Activated CD8-positive, alpha-beta T cell treated with anti-CD3 and anti-CD28 coated beads for 36 hours (primary cell): ENCODE results near the gene MRPL11. TPM values are rescaled to one million over a fixed set of nuclear protein-coding genes. Genes with fewer than 3 reads are reported as not detected.

ENCODE experiments used
- ATAC-seq: fragments of 200-7000 bp; cut with Tn5 transposase; one replicate; pipeline ENCODE4 v1.10.0; 2021; ENCODE audit warnings: mild to moderate bottlenecking, moderate library complexity
- CTCF ChIA-PET: fragments of 350-600 bp; sonication (Branson Sonifier 250); formaldehyde crosslinking; loops from one replicate; lab custom pipeline; 2021; ENCODE audit warnings: antibody characterized with exemption; lab: Charles Lee
- POLR2A ChIA-PET: fragments of 350-600 bp; sonication (Branson Sonifier 250); formaldehyde crosslinking; loops from one replicate; lab custom pipeline; 2021; ENCODE audit warnings: antibody characterized with exemption; lab: Charles Lee
- DNase-seq: peaks from one replicate; pipeline ENCODE4 v3.0.0-alpha.2; 2020
- H3K27ac Mint-ChIP-seq: one replicate; pipeline ENCODE4 v1.8.0; 2021; ENCODE audit warnings: mild to moderate bottlenecking, mixed read lengths
- H3K27me3 Mint-ChIP-seq: one replicate; pipeline ENCODE4 v1.8.0; 2021; ENCODE audit warnings: mixed read lengths
- H3K36me3 Mint-ChIP-seq: one replicate; pipeline ENCODE4 v1.8.0; 2021; ENCODE audit warnings: low read depth, mixed read lengths
- H3K4me1 Mint-ChIP-seq: one replicate; pipeline ENCODE4 v1.8.0; 2021; ENCODE audit warnings: low read depth, mixed read lengths
- H3K4me3 Mint-ChIP-seq: one replicate; pipeline ENCODE4 v1.8.0; 2021; ENCODE audit warnings: mild to moderate bottlenecking, moderate library complexity, mixed read lengths
- H3K9me3 Mint-ChIP-seq: one replicate; pipeline ENCODE4 v1.8.0; 2021; ENCODE audit warnings: mixed read lengths
- CTCF ChIP-seq: fragments of 200-600 bp; IDR thresholded peaks from one replicate; pipeline ENCODE4 v1.8.0; 2022; ENCODE audit warnings: antibody characterized with exemption, mild to moderate bottlenecking
- intact Hi-C: fragments of 100-400 bp; cut with micrococcal nuclease; formaldehyde crosslinking; loops from one replicate; pipeline ENCODE4 v1.10.0; 2022
- total RNA-seq, 2 experiments: library from RNA; stranded (reverse); gene quantifications; one replicate each; pipeline ENCODE4 v1.2.3, GENCODE V29; 2021

MRPL11 gene
- total RNA-seq, 2 experiments from 2014 or later = 135 to 142 TPM

DNA sequence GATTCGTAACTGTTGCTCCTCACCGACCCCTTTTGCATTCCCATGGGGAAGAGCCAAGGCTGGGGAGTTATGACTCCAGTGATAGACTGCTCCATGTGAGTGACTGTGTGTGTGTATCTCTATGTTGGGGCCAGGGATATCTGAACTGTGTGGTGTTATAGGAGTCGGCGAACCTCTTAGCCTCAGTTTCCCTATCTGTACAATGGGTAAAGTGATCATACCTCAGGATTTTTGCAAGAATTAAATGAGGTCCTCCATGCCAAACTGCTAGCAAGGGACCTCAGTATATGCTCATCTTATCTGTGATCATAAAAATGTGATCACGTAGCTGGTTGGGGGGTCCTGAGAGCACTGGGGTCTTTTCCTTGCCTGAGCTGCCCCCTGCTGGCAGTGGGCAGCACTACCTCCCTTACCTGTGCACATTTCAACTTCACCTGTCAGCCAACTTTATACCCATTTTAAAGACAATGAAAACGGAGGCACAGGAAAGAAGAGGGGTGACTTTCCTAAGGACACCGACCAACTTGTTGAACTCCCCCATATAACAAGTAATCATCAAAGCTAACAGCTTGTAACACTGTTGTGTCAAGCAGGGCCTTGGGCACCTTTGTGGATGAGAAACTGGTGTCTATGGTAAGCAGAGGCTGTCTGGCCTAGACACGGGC lies 40.2 kb upstream of the MRPL11 start:
- intact Hi-C loops = loop anchor here (5.0 kb wide), 1 partner anchor 72 kb away; no protein-coding TSS in a partner anchor
- Mint-ChIP-seq H3K27me3 (no peaks in the 10 kb centered on the region), H3K4me3 (peak overlapping the region; percentile 83), H3K36me3 (peaks cover 8% of the 10 kb centered on the region), H3K9me3 (no peaks in the 10 kb centered on the region), H3K27ac (peak overlapping the region; percentile 91), H3K4me1 (peaks cover 26% of the 10 kb centered on the region)
- ATAC-seq = no peak
- DNase-seq = peak; percentile 68
- CTCF ChIA-PET = interaction anchor here (0.7 to 3.2 kb wide), 23 partner anchors 8 to 166 kb away, joined by 3 to 36 read pairs (median 3); partner anchors contain the start of genes CTSF, MRPL11 and PELI3
- peak; percentile 95 for TF ChIP-seq CTCF
- POLR2A ChIA-PET = interaction anchor here (0.9 to 2.1 kb wide), 5 partner anchors 12 to 108 kb away, joined by 3 to 10 read pairs (median 4); partner anchors contain the start of genes PELI3 and SLC29A2

DNA sequence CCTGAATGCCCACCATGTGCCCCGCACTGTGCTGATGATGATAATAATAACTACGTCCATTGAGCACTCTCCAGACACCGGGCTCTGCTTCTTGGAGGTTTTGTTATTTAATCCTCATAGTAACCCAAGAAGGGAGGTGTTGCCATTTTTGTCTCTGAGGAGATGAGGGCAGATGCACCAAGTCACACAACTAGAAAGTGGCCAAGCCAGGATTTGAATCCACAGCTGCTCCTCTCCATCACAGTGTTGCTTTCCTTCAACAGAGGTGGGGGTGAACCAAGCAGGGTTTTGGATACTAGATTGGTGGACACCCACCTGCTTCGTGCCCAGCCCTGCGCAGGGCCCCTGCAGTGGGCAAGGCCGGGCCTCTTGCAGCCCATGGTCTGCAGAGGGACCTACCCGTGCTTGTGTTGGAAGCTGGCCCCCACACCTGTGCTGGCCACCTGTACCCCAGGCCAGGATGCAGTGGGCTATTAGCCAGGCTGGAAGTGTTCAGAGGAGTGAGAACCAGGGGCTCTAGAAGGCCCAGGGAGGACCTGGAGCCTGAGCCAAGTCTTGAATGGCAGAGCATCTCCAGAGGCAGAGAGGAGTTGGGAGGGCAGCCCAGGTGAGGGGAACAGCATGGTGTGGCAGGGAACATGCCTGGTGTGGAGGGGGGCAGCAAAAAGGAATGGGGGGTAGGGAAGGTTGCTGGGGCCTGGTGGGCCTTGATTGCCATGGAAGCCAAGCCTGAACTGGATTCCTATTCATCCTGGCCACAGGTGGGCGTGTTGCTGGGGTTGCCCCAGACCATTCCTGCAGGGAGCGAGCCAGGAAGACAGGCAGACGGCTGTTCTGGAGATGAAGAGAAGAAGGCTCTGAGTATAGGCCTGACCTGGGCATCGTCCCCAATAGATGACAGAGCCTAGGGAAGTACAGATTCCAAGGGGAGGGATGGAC lies 38.9 kb upstream of the MRPL11 start:
- Mint-ChIP-seq H3K9me3 (no peaks in the 10 kb centered on the region), H3K27ac (no peak overlapping the region), H3K36me3 (peaks cover 4% of the 10 kb centered on the region), H3K4me1 (peaks cover 24% of the 10 kb centered on the region), H3K27me3 (no peaks in the 10 kb centered on the region), H3K4me3 (no peak overlapping the region)
- TF ChIP-seq CTCF = no peak
- POLR2A ChIA-PET = interaction anchor here (1.6 kb wide), 1 partner anchor 10 kb away, joined by 6 read pairs; no protein-coding TSS in a partner anchor
- intact Hi-C loops = loop anchor here (5.0 kb wide), 1 partner anchor 70 kb away; no protein-coding TSS in a partner anchor
- CTCF ChIA-PET = interaction anchor here (1.1 to 3.2 kb wide), 9 partner anchors 9 to 100 kb away, joined by 3 to 36 read pairs (median 4); partner anchors contain the start of gene PELI3
- DNase-seq (no peak), ATAC-seq (no peak)

DNA sequence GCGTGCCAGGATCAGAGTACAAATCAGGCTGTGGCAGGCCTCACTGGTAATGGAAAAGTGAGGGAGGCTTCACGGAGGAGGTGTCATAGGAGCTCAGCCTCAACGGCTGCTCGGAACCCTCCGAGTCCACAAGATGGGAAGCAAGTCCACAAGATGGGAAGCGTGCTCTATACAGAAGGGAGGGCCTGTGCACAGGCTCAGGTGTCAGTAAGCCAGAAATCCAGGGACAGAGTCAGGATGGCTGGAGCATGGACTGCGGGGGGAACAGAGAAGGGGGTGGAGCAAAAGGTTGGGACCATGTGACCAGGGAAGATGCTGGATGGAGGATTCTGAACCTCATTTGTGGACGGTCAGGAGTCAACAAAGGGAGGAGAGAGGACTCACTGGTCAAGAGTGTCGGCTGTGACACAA lies 38.2 kb upstream of the MRPL11 start:
- no peak overlapping the region for H3K27ac Mint-ChIP-seq
- peaks cover 20% of the 10 kb centered on the region for H3K4me1 Mint-ChIP-seq
- H3K27me3 Mint-ChIP-seq = no peaks in the 10 kb centered on the region
- no peaks in the 10 kb centered on the region for H3K9me3 Mint-ChIP-seq
- H3K4me3 Mint-ChIP-seq = no peak overlapping the region
- intact Hi-C loops = loop anchor here (5.0 kb wide), 1 partner anchor 70 kb away; no protein-coding TSS in a partner anchor
- ChIA-PET POLR2A (interaction anchor here (1.6 kb wide), 1 partner anchor 9 kb away, joined by 6 read pairs; no protein-coding TSS in a partner anchor), CTCF (interaction anchor here (1.1 kb wide), 1 partner anchor 91 kb away, joined by 3 read pairs; no protein-coding TSS in a partner anchor)
- H3K36me3 Mint-ChIP-seq = peaks cover 4% of the 10 kb centered on the region
- TF ChIP-seq CTCF = no peak
- ATAC-seq (no peak), DNase-seq (no peak)

- Mint-ChIP-seq H3K9me3 (no peaks in the 10 kb centered on the region), H3K36me3 (peaks cover 5% of the 10 kb centered on the region), H3K4me1 (peaks cover 18% of the 10 kb centered on the region), H3K27me3 (no peaks in the 10 kb centered on the region), H3K27ac (no peak overlapping the region), H3K4me3 (no peak overlapping the region)
- DNase-seq (no peak), ATAC-seq (no peak)
- intact Hi-C loops = loop anchor here (5.0 kb wide), 1 partner anchor 69 kb away; no protein-coding TSS in a partner anchor
- no peak for TF ChIP-seq CTCF
- ChIA-PET POLR2A (interaction anchor here (1.6 kb wide), 1 partner anchor 8 kb away, joined by 6 read pairs; no protein-coding TSS in a partner anchor), CTCF (interaction anchor here (1.1 kb wide), 1 partner anchor 90 kb away, joined by 3 read pairs; no protein-coding TSS in a partner anchor)
Observed at GRCh38 chr11:66476173-66476840, 37.7 kb upstream of the MRPL11 start.
